Ovary (tissue), 9 donors: ENCODE results near the gene TPCN2. TPM values are rescaled to one million over a fixed set of nuclear protein-coding genes. Genes with fewer than 3 reads are reported as not detected.

Source experiments
- DNase-seq, 5 donors: peaks; one replicate each; pipeline ENCODE4 v3.0.0-alpha.2; 2019 to 2020
- H3K27ac ChIP-seq, 2 donors: fragments of 200-600 bp; one replicate each; pipeline versions ENCODE4 v1.5.1 to v1.8.0; 2019 to 2022
- H3K27me3 ChIP-seq: fragments of 200-600 bp; one replicate; pipeline ENCODE4 v1.8.0; 2022
- H3K36me3 ChIP-seq: fragments of 200-600 bp; sonication (generic); one replicate; pipeline ENCODE4 v1.5.1; 2019
- H3K4me1 ChIP-seq: one replicate; pipeline ENCODE4 v1.8.1; 2013; ENCODE audit warnings: mild to moderate bottlenecking, moderate library complexity; ENCODE audit not compliant: insufficient read depth
- H3K4me3 ChIP-seq: fragments of 200-600 bp; sonication (generic); one replicate; pipeline ENCODE4 v1.5.1; 2017
- H3K9me3 ChIP-seq, 2 donors: fragments of 200-600 bp in 1 of 2; sonication (generic) in 1 of 2; one replicate each; pipeline versions ENCODE4 v1.5.1 to v1.8.1; 2013 to 2019; ENCODE audit warnings: mild to moderate bottlenecking in 1 of 2, moderate library complexity in 1 of 2
- EP300 ChIP-seq: sonication (generic); formaldehyde crosslinking; IDR thresholded peaks from one replicate; pipeline ENCODE4 v1.6.1; 2017; ENCODE audit warnings: antibody characterized with exemption
- POLR2A ChIP-seq: fragments of 450-650 bp; IDR thresholded peaks from one replicate; pipeline ENCODE4 v1.6.1; 2017; ENCODE audit warnings: antibody characterized with exemption, mild to moderate bottlenecking, moderate library complexity
- WGBS, 3 donors: extraction: QIAGEN DNeasy Blood & Tissue Kit in 1 of 3; methylation state at CpG; one replicate each; pipeline versions ENCODE4 v1.1.5 to v1.1.7; 2013 to 2017; 5-methylcytosine and 5-hydroxymethylcytosine counted together
- intact Hi-C, 4 donors: fragments of 100-400 bp; cut with DNase I; formaldehyde crosslinking; loops; one replicate each; pipeline versions ENCODE4 v1.11.0 to v1.15.1; 2022 to 2023
- polyA plus RNA-seq, 2 donors: library from polyadenylated mRNA; stranded (reverse); fragments of 200-250 nt in 1 of 2; fragments of 350-450 nt in 1 of 2; fragmentation: Illumina TruSeq in 1 of 2; extraction: RNeasy Lipid Tissue Mini Kit (QIAGEN cat#74804) in 1 of 2; gene quantifications; one replicate each; pipeline ENCODE4 v1.2.3, GENCODE V29; 2013 to 2014
- total RNA-seq, 7 donors: library from RNA; depleted of rRNA in 2 of 7; stranded (reverse); fragments of >200 nt in 2 of 7; fragmentation: NEBNext Ultra II Directional in 3 of 7; extraction: Animal tissue kit (Norgen Biotek cat#: 25700) in 3 of 7; gene quantifications; one replicate each; pipeline versions ENCODE4 v1.1.0 to v1.2.4, GENCODE V29; 2016 to 2023
- TF ChIP-seq, protein P1 (sequence below), 3 donors: fragments of 450-650 bp in 2 of 3; fragments of 200-600 bp in 1 of 3; IDR thresholded peaks; one replicate each; pipeline versions ENCODE4 v1.5.1 to v1.8.0; 2016 to 2022; ENCODE audit warnings: antibody characterized with exemption in 3 of 3, mild to moderate bottlenecking in 1 of 3
- donor health status: DM: no; HTN: no; CAD: no; lungs with moderate emphysema.
- donor health status: DM: no; HTN: no; CAD: no.
- donor health status: Bipolar disorder and iron deficiency.
- donor health status: DM: yes; HTN: yes; CAD: no.
- donor health status: DM: no; HTN: no; CAD: no.
- donor health status: DM: yes; HTN: yes; CAD: no.

The TPCN2 gene
- total and polyA plus RNA-seq, 9 donors = 6.5 to 35.7 (median 23.3) TPM

DNA sequence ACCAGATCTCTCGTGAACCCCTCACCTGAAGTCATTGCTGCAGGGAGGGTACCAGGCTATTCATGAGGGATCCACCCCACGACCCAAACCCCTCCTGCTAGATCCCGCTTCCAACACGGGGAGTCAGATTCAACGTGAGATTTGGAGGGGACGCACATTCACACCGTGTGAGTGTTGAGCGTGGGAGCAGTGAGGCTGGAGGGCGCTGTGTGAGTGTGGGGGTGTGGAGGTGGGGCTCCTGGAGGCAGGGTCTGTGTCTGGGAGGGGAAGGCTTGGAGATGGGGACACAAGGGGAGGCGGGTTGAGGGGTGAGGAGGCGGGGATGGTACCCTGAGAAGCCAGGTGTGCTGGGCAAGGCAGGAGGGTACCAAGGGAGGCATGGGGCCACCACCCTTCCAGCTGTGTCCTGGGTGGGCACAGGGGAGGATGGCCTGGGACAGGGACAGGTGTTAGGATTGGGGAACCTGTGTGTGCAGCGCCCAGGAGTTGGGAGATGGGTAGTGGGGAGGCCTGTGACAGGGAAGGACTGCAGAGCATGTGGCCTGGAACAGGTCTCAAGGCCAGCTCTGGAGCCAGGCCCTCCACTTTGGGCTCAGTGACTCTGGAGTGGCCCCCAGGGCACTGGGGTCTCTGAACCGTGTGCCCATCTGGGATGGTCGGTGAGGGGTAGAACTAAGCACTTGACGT lies 13.6 kb downstream of the TPCN2 start:
- no peak for DNase-seq
- H3K36me3 ChIP-seq = no peaks in the 10 kb centered on the region
- no peaks in the 10 kb centered on the region for H3K9me3 ChIP-seq
- TF ChIP-seq POLR2A (no peak), EP300 (no peak)
- TF ChIP-seq, protein P1, sequence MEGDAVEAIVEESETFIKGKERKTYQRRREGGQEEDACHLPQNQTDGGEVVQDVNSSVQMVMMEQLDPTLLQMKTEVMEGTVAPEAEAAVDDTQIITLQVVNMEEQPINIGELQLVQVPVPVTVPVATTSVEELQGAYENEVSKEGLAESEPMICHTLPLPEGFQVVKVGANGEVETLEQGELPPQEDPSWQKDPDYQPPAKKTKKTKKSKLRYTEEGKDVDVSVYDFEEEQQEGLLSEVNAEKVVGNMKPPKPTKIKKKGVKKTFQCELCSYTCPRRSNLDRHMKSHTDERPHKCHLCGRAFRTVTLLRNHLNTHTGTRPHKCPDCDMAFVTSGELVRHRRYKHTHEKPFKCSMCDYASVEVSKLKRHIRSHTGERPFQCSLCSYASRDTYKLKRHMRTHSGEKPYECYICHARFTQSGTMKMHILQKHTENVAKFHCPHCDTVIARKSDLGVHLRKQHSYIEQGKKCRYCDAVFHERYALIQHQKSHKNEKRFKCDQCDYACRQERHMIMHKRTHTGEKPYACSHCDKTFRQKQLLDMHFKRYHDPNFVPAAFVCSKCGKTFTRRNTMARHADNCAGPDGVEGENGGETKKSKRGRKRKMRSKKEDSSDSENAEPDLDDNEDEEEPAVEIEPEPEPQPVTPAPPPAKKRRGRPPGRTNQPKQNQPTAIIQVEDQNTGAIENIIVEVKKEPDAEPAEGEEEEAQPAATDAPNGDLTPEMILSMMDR (IDR thresholded peaks at IDR 0.05) = no peak
- H3K4me3 ChIP-seq = no peak overlapping the region
- H3K27me3 ChIP-seq = no peaks in the 10 kb centered on the region
- WGBS, 3 donors = 76 to 87% (median 86%) methylated on average over 15 of the region's 15 CpGs
- peaks cover 16% of the 10 kb centered on the region for H3K4me1 ChIP-seq
- intact Hi-C loops = no loop called here
- H3K27ac ChIP-seq = no peak overlapping the region

DNA sequence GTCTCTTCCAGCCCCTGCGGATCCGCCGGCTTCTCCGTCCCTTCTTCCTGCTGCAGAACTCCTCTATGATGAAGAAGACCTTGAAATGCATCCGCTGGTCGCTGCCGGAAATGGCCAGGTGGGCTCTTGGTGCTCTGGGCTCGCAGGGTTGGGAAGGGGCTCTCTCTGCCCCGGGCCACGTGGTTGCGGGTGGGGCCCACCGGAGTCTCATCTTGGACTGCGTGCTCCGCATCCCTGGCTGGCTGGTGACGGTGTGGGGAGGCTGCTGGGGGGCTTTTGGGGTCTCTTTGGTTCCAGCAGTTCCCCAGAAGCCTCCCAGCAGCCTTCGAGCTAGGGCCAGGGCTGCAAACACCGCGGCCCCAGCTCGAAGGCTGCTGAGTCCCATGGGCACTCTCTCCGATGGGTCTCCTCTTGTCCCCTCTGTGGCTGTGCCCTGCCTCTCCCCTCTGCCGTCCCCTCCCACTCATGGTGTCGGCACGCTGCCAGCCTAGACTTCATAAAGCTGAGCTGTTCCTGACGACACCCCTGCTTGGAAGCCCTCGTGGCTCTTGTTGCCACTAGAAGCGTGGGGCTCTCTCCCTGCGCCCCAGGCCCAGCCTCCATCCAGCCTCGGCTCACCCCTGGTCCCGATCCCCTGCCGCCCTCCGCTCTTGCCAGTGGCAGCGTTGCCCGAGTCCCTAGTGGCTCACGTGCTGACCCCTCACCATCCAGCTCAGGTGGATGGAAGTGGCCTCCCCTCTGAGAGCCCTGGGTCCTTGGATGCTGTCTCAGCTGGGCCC lies 14.3 kb downstream of the TPCN2 start:
- intact Hi-C loops = no loop called here
- Histone ChIP-seq H3K27ac (no peak overlapping the region), H3K36me3 (no peaks in the 10 kb centered on the region), H3K4me3 (no peak overlapping the region), H3K27me3 (no peaks in the 10 kb centered on the region), H3K4me1 (peaks cover 16% of the 10 kb centered on the region), H3K9me3 (no peaks in the 10 kb centered on the region)
- TF ChIP-seq POLR2A (no peak), EP300 (no peak)
- TF ChIP-seq, protein P1 (IDR thresholded peaks at IDR 0.05) = no peak
- 82 to 89% (median 86%) methylated on average over 33 to 34 of the region's 34 CpGs for WGBS, 3 donors
- DNase-seq = no peak

DNA sequence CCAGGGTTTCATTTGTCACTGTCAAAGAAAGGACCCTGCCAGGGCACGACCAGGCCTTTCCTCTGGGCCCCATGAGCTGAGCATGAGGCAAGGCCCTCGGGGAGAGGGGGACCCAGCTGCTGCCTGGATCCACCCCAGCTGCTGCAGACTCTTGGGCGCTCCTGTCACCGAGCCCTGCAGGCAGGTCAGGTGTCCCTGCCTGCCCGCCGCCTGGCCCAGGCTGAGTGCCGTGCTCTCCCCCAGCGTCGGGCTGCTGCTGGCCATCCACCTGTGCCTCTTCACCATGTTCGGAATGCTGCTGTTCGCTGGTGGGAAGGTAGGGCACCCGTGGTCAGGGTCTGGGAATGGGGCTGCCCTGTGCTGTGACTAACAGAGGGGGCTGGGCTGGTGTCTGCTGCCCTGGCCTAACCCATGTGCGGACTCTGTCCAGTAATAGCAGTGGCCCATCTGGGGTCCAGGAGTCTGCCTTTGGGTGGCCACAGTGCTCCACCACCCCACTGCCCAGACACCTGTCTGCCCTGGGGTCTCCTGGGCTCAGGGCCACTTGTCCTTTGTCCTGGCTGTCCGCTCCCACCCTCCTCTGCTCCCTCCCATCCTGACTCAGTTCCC lies 15.0 kb downstream of the TPCN2 start:
- TF ChIP-seq, protein P1 (IDR thresholded peaks at IDR 0.05) = no peak
- TF ChIP-seq POLR2A (no peak), EP300 (no peak)
- H3K4me3 ChIP-seq = no peak overlapping the region
- intact Hi-C loops = no loop called here
- no peak for DNase-seq
- no peaks in the 10 kb centered on the region for H3K9me3 ChIP-seq
- no peaks in the 10 kb centered on the region for H3K27me3 ChIP-seq
- no peak overlapping the region for H3K27ac ChIP-seq
- H3K4me1 ChIP-seq = peaks cover 16% of the 10 kb centered on the region
- no peaks in the 10 kb centered on the region for H3K36me3 ChIP-seq
- 82 to 88% (median 85%) methylated on average over 12 to 14 of the region's 14 CpGs for WGBS, 3 donors

DNA sequence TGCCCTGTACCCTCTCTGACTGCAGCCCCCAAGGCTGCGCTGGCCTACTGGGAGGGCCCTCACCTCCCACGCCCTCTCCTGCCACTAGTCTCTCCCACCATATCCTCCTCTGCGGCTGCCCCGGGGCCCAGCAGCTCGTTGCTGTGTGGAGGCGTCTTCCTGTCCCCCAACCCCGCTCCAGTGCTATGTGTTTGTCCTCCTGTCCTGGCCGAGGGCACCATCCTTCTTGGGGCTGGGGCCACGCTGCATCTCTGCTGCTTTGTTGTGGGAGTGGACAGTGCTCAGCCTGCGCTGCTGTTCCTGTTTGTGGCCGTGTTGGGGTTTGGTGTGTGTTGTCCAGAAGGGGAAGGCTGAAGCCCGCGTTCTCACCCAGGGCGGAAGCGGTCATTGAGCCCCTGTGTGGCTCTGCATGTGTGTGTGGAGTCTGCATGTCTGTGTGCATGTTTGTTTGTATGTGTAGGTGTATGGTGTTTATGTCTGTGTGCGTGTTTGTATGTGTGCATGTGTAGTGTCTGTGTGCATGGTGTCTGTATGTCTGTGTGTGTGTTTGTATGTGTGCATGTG lies 15.7 kb downstream of the TPCN2 start:
- intact Hi-C loops = no loop called here
- WGBS, 3 donors = 55 to 65% (median 57%) methylated on average over 16 of the region's 16 CpGs
- no peak for DNase-seq
- Histone ChIP-seq H3K36me3 (no peaks in the 10 kb centered on the region), H3K27ac (no peak overlapping the region), H3K9me3 (no peaks in the 10 kb centered on the region), H3K27me3 (no peaks in the 10 kb centered on the region), H3K4me3 (no peak overlapping the region), H3K4me1 (peaks cover 16% of the 10 kb centered on the region)
- TF ChIP-seq EP300 (no peak), POLR2A (no peak)
- TF ChIP-seq, protein P1 (IDR thresholded peaks at IDR 0.05) = no peak
